GM18505 (cell line): ENCODE results near the gene CCDC117.

Experiments used
- ATAC-seq: cut with Tn5 transposase; IDR thresholded peaks from one replicate; pipeline ENCODE4 v1.9.1; 2021; ENCODE audit not compliant: unreplicated experiment
- POLR2A ChIP-seq: IDR thresholded peaks from 4 replicates; pipeline ENCODE4 v1.6.1; 2011; ENCODE audit warnings: borderline replicate concordance; ENCODE audit not compliant: insufficient read depth, insufficient read length; ENCODE audit errors: extremely low read depth

CCDC117 gene

DNA sequence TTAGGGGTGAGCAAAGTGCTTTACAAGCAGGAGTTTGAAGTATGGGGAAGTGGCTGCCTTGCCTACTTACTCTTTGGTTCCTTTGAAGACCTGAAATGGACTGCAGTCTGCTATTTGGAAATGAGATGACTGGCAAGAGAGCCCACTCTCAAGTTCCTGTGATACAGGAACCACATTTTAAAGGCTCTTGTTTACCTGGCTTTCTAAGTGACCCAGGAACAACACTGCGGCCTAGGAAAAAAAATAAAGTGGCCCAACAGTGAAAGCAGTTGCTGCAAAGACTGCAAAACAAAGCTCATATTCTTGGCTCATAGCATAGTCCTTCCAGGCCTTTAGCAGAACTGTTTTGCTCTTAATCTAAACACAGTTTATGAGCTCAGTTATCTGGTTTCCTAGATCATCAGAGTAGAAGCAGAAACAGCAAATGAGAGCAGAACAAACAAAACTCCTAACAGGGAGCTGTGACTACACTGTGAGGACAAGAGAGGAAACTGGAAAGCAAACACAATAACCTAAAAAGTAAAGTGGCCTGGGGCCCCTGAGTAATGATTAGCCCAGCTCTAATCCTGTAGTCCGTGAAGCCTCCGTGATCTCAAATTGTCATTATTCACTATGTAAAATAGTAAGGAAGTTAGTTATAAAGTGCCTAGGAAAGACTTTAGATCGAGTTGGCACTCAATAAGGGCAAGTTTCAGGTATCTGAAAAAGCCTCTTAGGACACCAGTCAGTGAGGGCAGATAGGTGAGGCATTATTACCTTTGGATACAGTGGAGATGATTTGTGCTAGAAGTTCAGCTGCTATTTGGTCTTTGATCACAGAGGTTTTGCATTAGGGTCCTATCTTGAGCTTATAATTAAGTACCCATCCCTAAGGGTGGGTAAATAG, 11.5 kb downstream of the CCDC117 start:
- no peak for TF ChIP-seq POLR2A
- ATAC-seq: no peak

GRCh38 chr22:28788601-28789000, 16.1 kb downstream of the CCDC117 start:
- ATAC-seq: no peak
- TF ChIP-seq POLR2A: no peak

DNA sequence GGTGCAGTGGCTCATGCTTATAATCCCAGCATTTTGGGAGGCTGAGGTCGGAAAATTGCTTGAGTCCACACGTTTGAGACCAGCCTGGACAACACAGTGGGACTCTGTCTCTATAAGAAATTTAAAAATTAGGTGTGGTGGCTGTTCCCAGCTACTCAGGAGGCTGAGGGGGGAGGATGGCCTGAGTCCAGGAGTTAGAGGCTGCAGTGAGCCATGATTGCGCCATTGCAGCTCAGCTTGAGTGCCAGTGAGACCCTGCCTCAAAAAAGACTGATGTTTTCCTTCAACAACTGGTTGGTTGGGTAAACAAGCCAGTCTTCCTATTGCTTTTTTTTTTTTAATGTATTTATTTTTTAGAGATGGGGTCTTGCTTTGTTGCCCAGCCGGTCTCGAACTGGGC, 18.6 kb downstream of the CCDC117 start:
- ATAC-seq: no peak
- no peak for TF ChIP-seq POLR2A

- peak; percentile 49 for ATAC-seq
- TF ChIP-seq POLR2A: no peak
Measured at GRCh38 chr22:28791841-28792490, 19.5 kb downstream of the CCDC117 start.

GRCh38 chr22:28792491-28793383, 20.2 kb downstream of the CCDC117 start:
- TF ChIP-seq POLR2A: no peak
- ATAC-seq: peak; percentile 37

DNA sequence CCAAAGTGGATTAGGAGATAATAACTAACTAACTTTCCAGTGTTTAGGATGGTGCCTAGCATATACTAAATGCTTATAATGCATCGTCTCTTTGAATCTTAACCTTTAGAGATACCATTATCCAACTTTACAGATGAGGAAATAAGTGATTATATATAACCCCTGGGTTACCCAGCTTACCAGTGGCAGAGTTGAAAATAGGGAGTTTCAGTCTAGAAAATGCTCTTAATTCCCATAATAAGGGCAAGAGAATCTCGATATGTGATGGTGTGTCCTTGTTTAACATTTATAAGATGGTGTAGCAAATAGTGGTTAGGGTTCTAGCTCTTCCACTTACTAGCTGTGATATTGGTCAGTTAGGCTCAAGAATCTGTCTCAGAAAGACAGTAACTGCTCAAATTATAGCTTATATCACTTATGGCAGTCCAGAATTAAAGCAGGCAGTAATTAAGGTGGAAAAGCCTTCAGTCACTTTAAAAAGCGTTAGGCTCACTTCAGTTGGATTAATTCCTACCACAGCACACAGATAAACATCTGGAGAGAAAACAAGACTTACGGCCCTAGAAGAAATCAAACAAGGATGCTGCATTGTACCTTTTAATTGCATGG, 21.6 kb downstream of the CCDC117 start:
- no peak for TF ChIP-seq POLR2A
- ATAC-seq: no peak

GRCh38 chr22:28795071-28795693, 22.7 kb downstream of the CCDC117 start:
- ATAC-seq: no peak
- no peak for TF ChIP-seq POLR2A

DNA sequence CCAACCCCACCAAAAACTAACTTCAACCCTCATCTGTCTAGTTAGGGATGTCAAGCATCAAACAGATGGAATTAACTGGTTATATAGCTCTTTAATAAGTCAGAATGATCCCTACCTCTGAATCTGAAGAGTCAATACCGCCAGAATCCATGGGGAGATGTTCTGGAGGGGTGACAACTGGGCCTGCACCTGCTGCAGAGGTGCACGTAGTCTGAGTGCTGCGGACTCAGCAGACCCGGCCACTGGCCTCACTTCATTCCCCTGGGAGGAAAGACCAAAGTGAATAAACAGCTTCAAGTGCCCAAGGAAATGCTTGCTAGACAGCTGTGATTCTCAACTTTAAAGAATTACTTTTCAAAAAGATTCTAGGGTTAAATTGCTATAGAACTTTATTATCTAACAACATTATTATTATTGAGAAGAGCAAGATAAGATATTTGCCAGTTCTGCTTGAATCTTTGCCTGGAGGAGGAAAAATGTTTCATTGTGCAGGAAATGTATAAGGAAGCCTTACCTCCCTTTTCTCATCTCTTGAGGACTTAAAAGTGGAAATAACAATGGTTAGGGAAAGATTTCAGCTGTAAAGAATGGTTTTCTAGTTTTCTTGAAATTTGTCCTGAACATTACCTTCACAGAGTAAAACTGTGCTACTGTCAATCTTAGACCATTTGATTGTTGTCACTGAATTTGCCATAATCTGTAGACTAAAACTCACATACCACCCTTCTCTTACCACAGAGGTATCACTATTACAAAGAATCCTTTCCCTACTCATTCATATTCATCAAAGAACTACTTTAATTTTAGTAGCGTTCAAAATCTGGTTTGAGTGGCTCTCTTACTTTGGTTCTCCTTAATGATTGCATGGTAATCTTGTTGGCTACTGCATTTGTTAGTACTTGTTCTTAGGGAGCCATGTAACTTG, 23.7 kb downstream of the CCDC117 start:
- ATAC-seq: no peak
- peak; percentile 41 for TF ChIP-seq POLR2A

- no peak for ATAC-seq
- peak; percentile 58 for TF ChIP-seq POLR2A
Measured at GRCh38 chr22:28798810-28799605, 26.5 kb downstream of the CCDC117 start.

DNA sequence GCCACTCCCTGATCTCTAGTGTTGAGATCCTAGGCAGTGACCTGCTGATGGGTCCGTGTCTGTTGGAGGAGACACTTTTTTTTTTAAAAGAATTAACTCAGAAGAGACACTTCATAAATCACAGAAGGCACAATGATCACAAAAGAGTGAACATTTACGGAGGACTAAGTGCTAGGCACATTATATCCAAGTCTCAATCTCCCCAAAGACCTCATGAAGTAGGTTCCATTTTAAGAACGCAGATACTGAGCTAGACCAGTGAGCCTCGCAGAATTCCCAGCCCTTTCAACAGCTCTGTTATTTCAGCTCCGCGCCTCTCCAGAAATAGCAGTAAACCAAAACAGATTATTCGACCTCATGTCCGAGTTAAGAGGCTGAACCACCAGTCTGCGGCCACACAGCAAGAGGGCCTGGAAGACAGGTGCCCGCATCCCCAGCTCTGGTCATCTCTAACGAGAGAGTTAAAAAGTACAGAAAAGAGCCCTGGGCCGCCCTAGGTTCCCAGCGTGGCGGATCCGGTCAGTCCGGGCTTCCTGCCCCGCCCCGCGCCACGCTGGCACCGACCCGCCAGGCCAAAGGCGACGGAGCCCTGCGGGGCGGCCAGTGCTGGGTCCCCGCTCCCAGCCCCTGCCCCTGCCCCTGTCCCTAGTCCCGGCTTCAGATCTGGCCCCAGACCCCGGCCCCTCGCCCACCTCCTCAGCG, 27.3 kb downstream of the CCDC117 start:
- peak; percentile 3 for TF ChIP-seq POLR2A
- peak; percentile 34 for ATAC-seq
